HG02943 (cell line): ENCODE measurements around the gene CSMD2.

Source experiments
- ATAC-seq: cut with Tn5 transposase; IDR thresholded peaks from one replicate; pipeline ENCODE4 v1.9.1; 2021; ENCODE audit warnings: mild to moderate bottlenecking, low read depth, moderate library complexity; ENCODE audit not compliant: unreplicated experiment

Gene CSMD2

GRCh38 chr1:33925586-33925985, 239.4 kb downstream of the CSMD2 start:
- no peak for ATAC-seq

- no peak for ATAC-seq
These were observed 243.7 kb downstream of the CSMD2 start for GRCh38 chr1:33921281-33921680.

- ATAC-seq, result no peak
These were observed 246.7 kb downstream of the CSMD2 start for GRCh38 chr1:33918368-33918767.

GRCh38 chr1:33916786-33917185, 248.2 kb downstream of the CSMD2 start:
- ATAC-seq, result no peak

GRCh38 chr1:33914531-33914930, 250.5 kb downstream of the CSMD2 start:
- no peak for ATAC-seq

- ATAC-seq, result no peak
These were observed 256.6 kb downstream of the CSMD2 start for GRCh38 chr1:33908324-33908956.

DNA sequence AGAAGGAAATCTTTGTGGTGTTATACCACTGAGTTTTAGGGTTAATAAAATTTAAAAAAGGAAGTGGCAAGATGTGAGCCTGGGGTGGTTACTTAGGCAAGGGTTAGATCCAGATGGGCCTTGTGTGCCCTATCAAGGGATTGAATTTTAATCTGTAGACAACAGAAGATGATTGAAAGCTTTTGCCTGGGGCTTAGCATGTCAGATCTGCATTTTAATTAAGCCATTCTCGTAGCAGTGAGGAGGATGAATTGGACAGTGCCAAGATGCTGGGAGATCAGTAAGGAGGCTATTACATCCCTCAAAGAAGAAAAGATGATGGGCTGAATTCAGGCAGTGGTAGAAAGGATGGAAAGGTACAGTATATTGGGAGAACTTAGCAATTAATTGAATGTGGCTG, 258.9 kb downstream of the CSMD2 start:
- no peak for ATAC-seq

GRCh38 chr1:33905241-33905640, 259.8 kb downstream of the CSMD2 start:
- ATAC-seq, result no peak

DNA sequence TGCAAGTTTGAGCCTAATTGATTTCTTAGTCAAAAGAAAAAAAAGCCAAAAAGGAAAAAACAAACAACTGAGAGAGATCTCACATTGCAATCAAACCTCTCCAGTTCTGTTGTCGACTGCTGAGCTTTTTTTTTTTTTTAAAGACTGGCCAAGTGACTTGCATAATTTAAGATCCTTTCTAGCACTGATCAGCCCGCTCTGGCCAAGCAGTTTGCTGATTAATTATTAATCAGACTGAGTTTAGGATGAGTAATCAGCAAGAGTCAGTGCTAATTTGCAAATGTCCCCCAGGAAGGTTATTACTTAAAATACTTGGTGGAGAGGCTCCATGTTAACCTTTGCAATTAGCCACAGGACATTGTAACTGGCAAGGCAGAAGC, 261.8 kb downstream of the CSMD2 start:
- ATAC-seq, result peak; percentile 60

GRCh38 chr1:33902486-33903209, 262.4 kb downstream of the CSMD2 start:
- ATAC-seq, result peak; percentile 92

DNA sequence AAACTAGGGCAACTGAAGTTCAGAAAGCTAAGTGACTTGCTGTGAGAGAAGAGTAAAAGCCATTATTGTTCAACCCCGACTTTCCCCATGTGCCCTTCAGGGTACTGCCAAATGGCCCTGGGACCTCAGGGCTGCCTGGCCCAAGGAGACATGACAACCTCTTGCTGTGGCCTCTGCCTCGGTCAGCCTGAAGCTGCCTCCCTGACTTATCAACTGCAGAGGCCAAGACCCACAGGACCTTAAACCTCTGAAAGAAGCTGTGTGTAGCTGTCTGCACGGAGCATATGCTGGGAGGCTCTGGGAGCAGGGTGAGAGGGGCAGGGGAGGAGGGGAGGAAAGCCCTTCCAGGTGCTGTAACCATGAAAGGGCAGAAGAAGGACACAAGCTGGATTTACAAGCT, 265.3 kb downstream of the CSMD2 start:
- no peak for ATAC-seq

- ATAC-seq, result no peak
These were observed 266.1 kb downstream of the CSMD2 start for GRCh38 chr1:33898881-33899280.

DNA sequence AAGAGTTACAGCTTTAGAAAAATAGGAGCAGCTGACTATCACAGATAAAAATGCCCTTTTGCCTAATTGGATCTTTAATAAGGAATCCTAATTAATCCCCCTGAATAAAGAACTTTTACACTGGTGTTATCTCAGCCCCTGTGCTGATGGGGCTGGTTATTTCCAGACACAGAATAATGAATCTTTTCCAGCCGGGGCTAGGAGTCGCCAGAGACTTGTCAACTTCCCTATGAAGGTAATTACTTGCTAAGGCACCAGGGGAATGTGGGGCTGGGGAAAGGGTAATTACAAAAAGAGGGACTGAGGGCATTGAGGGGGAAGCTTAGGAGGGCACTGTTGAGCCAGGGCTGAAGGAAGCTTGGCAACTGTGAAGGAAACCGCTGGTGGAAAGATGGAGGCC, 266.6 kb downstream of the CSMD2 start:
- ATAC-seq, result no peak

DNA sequence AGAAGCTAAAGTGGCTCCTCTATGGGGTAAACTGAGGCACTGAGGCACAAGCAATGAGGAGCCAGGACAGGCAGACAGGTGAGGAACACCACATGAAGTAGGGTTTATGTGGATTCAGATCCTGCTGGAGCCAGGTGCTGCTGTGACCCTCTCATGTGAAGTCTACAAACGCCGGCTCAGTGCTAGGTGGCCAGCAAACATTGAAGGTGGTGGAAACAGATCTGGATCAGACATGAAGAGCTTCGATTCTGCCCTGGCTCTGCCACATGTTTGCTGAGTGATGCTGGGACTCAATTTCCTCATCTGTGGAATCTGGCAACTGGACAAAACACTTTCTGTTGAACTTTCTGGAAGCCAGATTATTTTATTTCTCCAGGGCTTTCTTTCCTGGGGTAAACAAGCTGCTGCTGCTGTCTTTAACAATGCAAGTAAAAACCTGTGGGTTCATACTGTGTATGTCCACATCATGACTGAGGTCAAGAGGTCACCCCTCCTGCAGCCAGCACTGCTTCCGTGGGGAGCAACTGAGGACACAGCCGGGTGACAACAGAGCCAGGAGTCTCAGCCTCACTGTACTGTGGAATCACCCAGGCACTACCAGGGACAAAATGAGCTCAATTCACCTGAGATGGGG, 267.8 kb downstream of the CSMD2 start:
- no peak for ATAC-seq

DNA sequence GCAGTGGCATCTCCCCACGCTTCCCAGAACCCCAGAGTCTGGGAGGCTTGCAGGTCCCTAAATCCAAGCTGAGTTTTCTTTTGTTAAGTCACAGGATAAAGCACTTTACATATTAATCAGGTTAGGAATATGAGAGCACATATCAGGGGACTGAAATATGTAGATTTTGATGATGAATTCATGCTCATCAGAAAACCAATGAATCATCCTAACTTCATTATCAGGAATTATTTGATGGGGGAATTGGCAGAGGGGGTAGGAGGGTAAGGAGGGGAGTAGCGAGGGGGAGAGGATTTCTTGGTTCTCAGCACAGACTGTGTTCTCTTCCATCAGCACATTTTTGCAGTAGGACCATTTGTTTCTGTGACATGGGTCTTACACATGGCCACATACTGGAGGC, 269.1 kb downstream of the CSMD2 start:
- ATAC-seq, result no peak

GRCh38 chr1:33895396-33895795, 269.6 kb downstream of the CSMD2 start:
- no peak for ATAC-seq

- ATAC-seq, result no peak
These were observed 271.7 kb downstream of the CSMD2 start for GRCh38 chr1:33893147-33893830.

GRCh38 chr1:33886496-33886895, 278.5 kb downstream of the CSMD2 start:
- ATAC-seq, result no peak

GRCh38 chr1:33880305-33880704, 284.7 kb downstream of the CSMD2 start:
- ATAC-seq, result no peak

DNA sequence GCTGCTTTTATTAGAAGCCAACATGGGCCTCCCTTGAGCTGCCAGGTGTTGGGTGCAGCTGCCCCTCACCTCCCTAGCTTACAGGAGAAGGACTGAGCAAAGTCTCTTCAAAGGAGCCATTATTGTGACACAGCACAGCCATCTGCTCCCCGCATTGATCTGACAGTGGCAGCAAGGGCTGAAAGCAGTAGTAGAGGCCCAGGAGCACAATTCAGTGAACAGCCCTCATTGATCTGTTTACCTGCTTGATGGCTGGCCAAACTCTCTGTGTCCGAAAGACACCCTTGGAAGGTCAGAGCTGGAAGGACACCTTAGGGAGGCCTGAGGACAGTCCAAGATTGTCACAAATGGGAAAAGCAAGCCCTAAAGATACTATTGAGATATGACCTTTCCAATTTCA, 286.6 kb downstream of the CSMD2 start:
- ATAC-seq, result no peak

- no peak for ATAC-seq
These were observed 287.9 kb downstream of the CSMD2 start for GRCh38 chr1:33876970-33877650.
